PC-9 (cell line): ENCODE results near the gene MYO16.

Source experiments
- CTCF ChIP-seq: fragments of 200-600 bp; sonication (generic); conservative IDR thresholded peaks from 2 replicates; pipeline ENCODE4 v1.6.1; 2017; ENCODE audit warnings: mixed run types, antibody characterized with exemption, mild to moderate bottlenecking, moderate library complexity
- EZH2 ChIP-seq: fragments of 200-600 bp; sonication (generic); IDR thresholded peaks from 2 replicates; pipeline ENCODE4 v1.8.0; 2017; ENCODE audit warnings: antibody characterized with exemption, low read depth

- TF ChIP-seq EZH2 = no peak
- TF ChIP-seq CTCF = no peak
Measured at GRCh38 chr13:108962654-108963053, 333.2 kb downstream of the MYO16 start.
